GM19351 (cell line): ENCODE results near the gene FRYL.

Experiments
- ATAC-seq: cut with Tn5 transposase; IDR thresholded peaks from one replicate; pipeline ENCODE4 v1.9.1; 2021; ENCODE audit warnings: mild to moderate bottlenecking, moderate library complexity; ENCODE audit not compliant: unreplicated experiment

The FRYL gene

DNA sequence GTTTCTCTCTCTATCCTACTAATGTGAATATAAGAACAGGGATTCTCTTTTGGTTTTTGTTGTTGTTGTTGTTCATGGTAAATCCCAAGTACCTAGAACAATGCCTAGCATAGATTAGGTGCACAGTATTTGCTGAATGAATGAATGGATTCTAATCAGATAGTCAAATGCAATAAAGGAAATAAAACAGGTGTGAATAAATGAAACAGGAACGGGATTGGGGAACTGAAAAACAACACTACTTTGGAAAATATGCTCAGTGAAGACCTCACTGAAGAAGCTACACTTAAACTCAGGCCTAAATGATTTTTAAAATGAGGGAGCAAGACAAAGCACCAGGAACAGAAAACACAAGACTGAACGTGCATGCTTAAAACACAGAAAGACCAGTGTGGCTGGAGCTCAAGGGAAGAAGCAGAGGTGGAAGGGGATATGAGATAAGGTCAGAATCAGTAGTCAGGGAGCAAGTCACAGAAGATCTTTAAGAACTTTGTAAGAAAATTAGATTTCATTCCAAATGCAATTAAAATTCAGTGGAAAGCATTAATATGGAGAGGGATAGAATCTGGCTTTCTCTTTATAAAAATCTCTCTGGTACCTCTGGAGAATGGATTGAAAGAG is 145.3 kb downstream of the FRYL start:
- ATAC-seq = no peak

DNA sequence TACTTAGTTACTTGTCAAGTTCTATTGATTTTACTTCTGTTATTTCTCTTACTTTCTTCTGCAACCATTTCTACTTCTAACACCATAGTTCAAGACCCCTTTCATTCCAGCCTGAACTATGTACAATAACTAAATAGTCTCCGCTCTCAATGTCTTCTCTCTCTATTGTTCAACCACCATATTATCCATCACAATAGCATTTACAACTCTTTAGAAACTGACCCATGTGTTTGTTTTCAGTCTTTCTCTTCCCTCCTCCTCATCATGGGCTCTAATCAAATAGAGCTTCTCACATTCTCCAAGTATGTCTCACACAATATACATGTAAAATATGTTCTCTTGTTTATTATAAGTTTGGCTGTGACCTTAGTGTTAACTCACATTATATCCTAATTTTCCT is 146.4 kb downstream of the FRYL start:
- no peak for ATAC-seq

- ATAC-seq = no peak
Observed at GRCh38 chr4:48629458-48629857, 150.6 kb downstream of the FRYL start.

DNA sequence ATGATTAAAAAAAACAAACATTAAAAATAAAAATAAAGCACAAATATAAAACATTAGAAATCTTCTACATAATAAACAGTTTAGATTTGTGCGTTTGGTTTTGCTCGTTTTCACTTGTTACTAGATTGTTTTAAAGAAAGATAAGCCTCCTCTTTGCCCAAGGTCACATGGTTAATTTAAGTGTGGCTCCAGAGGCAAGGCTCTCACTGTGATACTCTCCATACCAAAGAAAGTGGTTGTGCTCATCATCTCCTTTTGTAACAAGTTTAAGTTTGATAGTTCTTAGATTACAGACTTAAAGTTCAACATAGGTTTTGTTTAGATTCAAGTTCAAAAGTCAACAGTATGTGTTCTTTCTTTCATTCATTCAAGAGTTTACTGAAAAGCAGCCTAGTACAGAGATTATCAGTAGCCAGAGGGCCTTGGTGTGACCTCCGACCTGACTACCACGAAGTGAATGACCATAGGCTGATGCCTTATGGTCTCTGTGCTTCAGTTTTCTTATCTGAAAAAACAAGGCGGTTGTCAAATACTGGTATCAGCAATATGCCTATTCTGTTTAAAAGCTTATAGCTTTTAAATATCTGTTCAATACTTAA is 156.8 kb downstream of the FRYL start:
- ATAC-seq = no peak

GRCh38 chr4:48620831-48621230 is 159.2 kb downstream of the FRYL start:
- no peak for ATAC-seq

DNA sequence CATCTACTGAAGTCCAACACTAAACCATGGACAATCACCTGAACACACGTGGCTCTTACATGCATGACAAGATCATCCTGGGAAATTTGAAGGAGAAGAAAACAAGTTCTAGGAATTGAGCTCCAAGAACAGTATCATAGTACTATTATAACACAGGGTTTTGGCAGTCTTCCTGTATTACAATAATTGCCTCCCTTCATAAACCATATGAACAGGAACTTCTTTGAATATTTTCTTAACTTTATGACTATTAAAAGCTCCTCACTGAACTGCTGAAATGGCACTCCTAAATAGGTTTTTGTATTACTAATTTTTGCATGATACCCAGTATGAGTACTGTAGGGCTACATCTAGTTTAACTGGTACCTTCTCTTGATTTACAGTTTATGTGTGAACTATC is 160.0 kb downstream of the FRYL start:
- no peak for ATAC-seq

DNA sequence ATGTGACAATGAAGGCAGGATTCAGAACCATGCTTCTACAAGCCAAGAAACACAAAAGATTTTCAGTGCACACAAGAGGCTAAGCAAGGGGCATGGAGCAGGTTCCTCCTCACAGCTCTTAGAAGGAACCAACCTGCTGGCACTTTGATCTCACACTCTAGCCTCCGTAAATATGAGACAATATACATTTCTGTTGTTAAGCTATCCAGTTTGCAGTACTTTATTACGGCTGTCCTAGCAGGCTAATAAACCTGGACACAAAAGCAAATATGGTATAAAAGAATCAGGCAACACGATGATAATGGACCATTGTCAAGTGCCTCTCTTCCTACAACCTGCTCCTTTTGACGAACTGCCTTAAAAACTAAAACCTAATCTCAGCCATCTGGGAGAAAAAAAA is 175.6 kb downstream of the FRYL start:
- ATAC-seq = no peak

GRCh38 chr4:48604041-48604440 is 176.0 kb downstream of the FRYL start:
- ATAC-seq = no peak

DNA sequence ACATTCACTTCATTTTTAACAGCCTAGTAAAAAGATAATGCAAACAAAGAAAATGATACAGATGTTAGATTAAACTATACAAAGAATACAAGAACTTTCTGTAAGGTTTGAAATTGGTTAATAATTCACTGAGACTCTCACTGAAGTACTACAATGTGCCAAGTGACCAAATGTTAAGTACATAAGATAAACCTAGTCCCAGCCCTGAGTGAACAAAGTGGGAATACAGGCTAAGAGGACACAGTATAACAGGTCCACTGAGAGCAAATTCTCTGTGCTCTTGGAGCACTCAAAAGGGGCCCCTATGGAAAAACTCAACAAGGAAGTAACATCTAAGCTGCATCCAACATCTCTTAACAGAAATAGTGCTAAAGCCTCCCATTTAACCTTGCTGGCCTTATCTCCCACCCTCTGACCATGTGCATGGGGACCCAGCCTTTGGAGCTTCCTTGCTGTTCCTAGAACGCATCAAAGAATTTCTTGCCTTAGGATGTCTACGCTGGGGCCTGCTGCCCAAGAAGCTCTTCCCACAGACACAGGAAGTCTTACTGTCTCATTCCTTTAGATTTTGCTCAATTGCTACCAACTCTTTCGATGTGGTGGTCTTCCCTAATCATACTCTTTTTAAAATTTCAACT is 176.6 kb downstream of the FRYL start:
- ATAC-seq = no peak

DNA sequence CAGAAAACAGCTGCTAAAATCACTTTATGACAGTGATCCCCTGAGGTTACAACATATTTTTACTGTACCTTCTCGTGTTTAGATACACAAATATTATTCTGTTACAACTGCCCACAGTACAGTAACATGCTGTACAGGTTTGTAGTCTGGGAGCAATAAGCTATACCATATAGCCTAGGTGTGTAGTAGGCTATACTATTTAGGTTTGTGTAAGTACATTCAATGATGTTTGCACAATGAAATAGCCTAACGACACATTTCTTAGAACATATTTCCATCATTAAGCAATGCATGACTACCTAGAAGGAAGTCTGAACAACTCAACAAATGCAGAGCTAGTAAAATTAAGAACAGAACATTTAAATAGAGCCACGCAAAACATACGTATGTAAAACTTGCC is 177.3 kb downstream of the FRYL start:
- ATAC-seq = no peak

- ATAC-seq = no peak
Observed at GRCh38 chr4:48602222-48602621, 177.9 kb downstream of the FRYL start.

DNA sequence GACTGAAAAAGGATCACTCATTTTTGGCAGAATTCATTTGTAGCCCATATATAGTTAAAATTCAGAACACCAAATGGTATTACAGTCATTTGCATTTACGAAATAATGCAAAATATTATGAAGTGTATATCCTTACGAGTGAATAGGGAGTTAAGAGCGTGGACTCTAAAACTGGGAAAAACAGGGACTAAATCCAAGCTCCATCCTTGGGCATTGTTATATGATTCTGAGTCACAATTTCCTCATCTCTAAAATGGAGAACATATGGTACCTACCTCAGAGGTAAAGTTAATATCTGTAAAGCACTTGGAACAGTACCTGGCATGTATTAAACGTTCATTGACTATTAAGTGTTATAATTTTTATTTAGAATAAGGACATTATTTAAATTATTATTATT is 183.7 kb downstream of the FRYL start:
- ATAC-seq = no peak

- ATAC-seq = no peak
Observed at GRCh38 chr4:48594180-48594579, 185.9 kb downstream of the FRYL start.

- ATAC-seq = no peak
Observed at GRCh38 chr4:48591372-48591771, 188.7 kb downstream of the FRYL start.

- no peak for ATAC-seq
Observed at GRCh38 chr4:48590884-48591283, 189.2 kb downstream of the FRYL start.

DNA sequence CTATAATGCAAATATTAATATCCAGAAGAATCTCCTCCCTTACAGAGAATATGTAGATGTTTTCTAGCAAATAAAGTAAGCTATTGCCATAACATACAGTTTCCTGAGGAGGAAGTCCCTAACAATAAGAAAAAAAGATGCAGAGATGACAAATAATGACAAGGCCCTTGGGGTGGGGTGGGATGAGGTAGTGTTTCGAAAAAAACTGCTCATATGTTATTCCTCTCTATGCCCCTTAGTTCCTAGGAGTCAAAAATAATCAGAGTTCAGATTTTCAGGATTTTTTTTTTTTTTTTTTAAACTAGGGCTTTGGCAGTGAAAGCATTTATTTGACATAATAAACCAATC is 191.0 kb downstream of the FRYL start:
- ATAC-seq = no peak

- ATAC-seq = peak; percentile 57
Observed at GRCh38 chr4:48588230-48589097, 191.6 kb downstream of the FRYL start.

- ATAC-seq = no peak
Observed at GRCh38 chr4:48585401-48585800, 194.7 kb downstream of the FRYL start.

DNA sequence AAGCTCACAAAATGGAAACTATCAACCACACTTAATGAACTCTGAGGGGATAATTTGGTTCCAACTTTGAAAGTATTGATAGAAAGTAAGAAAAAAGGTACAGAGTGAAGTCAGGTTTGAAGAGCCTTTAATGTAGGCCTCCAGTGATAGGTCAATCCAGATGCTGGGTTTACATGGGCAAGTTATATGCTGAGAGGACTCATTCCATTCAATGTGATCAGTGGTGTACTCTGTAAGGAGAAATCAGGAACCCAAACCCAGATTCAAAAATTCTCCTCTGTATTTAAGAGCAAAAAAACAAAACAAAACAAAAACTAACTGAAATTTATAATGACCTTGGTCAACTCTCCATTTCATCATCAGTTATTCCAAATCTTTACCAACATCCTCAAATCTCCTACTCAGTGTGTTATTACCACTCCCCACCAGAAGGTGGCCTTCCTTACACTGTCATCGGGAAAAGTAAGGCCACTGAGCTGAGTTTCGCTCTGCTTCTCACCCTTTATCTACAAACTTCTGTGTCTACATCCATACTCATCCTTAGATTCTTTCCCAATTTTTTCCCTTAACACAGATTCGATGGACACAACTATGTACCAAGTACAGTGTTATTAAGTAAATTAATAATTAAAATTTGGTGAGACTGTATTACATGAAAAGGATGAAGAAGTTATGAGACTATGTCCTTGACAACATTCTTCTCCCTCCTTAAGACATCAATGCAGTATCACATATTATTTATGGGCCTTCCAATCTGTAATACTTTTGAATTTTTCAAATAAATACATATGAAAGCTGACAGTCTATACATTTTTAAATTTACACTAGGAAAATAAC is 201.7 kb downstream of the FRYL start:
- ATAC-seq = peak; percentile 82

GRCh38 chr4:48575964-48576363 is 204.1 kb downstream of the FRYL start:
- no peak for ATAC-seq

DNA sequence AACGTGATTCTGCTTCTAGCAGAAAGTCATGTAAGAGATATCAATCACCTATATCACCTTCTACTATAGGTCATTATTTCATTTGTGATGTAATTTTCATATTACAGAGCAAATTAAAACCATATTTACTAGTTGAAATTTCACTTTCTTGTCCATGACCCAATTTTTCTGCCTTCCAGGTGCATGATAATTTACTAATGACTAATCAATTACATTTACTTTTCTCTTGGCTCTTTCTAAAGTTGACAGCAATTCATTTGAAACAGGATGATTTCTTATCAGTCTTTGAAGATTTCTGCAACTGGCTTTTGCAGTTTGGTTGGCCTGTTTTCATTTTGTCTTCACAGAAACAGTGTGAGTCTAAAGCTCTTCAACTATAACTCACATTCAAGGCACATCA is 208.6 kb downstream of the FRYL start:
- no peak for ATAC-seq
